Activated gamma-delta T cell (primary cell): ENCODE measurements around the gene TLE3.

Source experiments
- DNase-seq: peaks from one replicate; lab custom pipeline; 2025; lab: John Stamatoyannopoulos, UW

The TLE3 gene

DNA sequence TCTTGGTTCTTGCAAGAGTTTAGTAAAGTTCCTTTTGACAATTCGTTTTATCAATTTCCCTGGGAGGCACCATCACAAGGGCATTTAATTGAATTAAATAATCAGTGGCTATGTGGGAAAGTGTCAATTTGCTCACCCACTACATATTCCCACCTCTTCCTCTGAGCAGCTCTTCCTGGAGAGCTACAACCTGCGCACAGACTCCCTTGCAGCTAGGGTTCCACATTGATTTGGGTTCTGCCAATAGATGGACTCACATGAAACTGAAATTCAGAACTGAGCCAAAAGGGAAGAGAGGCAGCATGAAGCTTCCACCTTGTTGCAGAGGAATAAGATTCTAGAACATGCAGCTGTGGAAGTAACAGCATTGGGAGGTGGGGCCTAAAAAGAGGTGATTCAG, 94.8 kb downstream of the TLE3 start:
- DNase-seq, result no peak

DNA sequence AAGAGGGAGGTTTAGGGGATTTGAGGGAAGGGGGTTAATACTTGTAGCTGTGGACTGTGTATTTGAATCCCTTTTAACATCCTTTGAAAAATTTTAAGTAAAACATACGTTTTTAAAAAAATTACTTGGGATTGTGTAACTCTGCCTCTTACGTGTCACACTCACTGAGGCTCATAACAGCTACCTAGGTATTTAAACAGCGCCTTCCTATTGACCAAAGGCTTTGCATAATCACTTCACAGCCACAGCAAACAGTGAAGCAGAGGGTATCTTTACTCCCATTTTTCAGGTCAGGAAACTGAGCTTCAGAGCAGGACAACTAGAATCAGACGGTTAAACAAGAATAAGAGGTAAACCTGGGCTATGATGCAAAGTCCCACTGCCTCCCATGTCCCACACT, 95.9 kb downstream of the TLE3 start:
- no peak for DNase-seq

DNA sequence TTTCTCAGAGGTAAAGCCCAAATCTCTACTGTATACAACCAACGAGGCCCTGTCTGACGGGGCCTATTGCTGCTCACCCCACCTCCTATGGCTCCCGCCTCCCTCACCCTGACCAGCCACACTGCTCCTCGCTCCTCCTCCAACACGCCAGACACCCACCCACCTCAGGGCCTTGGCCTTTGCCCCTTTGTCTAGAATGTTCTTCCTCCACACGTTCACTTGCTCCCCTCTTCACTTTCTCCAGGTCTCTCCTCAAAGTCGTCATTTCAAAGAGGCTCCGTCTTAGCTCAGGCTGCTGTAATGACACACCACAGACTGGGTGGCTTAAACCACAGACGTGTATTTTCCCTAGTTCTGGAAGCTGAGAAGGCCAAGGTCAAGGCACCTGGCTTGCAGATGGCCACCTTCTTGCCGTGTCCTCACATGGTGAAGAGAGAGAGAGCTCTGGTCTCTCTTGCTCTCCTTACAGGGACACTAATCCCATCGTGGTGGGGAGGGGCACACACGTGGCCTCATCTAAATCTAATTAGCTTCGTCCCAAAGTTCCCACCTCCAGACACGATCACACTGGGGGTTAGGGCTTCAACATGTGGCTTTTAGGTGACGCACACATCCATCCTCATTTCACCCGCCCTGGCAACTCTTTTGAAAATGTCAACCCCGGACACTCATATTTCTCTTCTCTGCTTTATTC, 98.2 kb downstream of the TLE3 start:
- DNase-seq, result no peak

DNA sequence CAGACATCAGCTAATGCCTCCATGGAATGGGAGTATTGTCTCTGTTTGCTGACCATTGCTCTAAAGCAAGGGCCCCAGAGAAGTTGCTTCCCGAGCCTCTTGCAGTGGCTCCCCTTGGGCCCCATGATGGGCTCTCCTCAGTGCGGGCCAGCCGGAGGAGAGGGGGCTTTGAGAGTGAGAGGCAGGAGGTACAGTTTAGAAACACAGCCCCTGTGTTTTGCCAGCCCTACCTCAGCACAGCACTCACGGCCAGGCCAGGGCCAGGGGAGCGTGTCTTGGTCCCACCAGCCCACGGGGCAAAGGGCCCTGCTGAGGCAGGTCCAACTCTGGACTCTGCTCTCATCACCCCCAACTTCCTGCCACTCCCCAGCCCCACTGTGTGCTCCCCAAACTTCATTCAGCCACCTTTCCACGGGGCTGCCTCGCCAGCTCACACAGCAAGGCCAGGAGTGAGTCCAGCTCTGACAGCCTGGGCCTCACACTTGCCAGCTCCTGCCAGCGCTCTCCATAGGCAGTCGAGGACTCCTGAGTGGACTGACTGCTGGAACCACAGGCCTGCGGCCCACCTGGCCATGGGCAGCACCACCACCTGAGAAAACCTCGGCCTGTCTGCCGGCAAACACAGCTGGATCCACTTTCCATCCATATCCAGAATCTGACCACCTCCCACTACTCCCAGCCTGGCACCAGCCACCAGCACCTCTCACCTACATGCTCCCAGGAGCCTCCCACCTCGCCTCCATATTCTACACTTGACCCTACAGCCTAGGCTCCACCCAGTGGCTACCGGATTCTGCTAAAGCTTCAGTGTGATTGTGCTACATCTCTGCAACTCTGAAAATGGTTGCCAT, 99.0 kb downstream of the TLE3 start:
- no peak for DNase-seq

DNA sequence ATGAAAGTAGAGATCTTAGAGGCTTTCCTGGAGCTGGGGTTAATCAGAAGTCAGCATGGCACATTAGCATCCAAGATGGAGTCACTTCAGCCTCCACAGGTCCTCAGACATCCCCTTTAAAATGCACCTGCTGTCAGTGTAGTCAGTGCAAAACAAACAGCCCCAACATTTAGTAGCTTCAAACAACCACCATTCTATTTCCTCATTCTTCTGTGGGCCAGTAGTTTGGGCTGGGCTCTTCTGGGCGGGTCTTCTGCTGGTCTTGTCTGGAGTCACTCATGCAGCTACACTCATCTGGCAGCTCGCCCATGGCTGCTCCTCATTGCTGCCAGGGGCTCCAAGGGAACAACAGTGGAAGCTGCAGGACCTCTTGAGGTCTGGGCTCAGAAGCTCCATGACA, 99.9 kb downstream of the TLE3 start:
- DNase-seq, result no peak
